HEK293 (cell line): ENCODE data around the gene OTUB2.
A peak's percentile ranks its signal among the peaks of the same experiment; 100 is the strongest.

Experiments
- CTCF ChIA-PET: fragments of 350-600 bp; formaldehyde crosslinking; extraction: SDS; loops from one replicate; lab custom pipeline; 2021; ENCODE audit warnings: antibody characterized with exemption; lab: Yijun Ruan, JAX
- POLR2A ChIA-PET: fragments of 300-600 bp; formaldehyde crosslinking; extraction: SDS; loops from one replicate; lab custom pipeline; 2020; ENCODE audit warnings: antibody characterized with exemption, inconsistent platforms; lab: Yijun Ruan, JAX
- H3K27ac ChIP-seq: fragments of 200-500 bp; sonication (Bioruptor generic); 2 replicates; pipeline ENCODE4 v1.5.1; 2014; ENCODE audit warnings: low read depth, low read length, control low read depth, inconsistent platforms; ENCODE audit errors: extremely low read depth
- H3K36me3 ChIP-seq, 2 experiments: fragments of 200-500 bp in 1 of 2; sonication (Bioruptor generic) in 1 of 2; 1 replicate in 1 of 2; 2 replicates in 1 of 2; pipeline ENCODE4 v1.5.1; 2014 to 2017; ENCODE audit warnings: inconsistent platforms in 2 of 2, low read length in 2 of 2; ENCODE audit not compliant: control insufficient read depth in 2 of 2, insufficient read depth in 1 of 2
- H3K4me1 ChIP-seq: fragments of 200-500 bp; sonication (Bioruptor generic); 2 replicates; pipeline ENCODE4 v1.5.1; 2014; ENCODE audit warnings: mild to moderate bottlenecking, low read length, inconsistent platforms; ENCODE audit not compliant: control insufficient read depth, insufficient read depth
- H3K4me3 ChIP-seq: 2 replicates; pipeline ENCODE4 v1.5.1; 2011; ENCODE audit warnings: low read depth, mild to moderate bottlenecking, control low read depth, low read length, moderate library complexity
- H3K9me3 ChIP-seq: fragments of 200-500 bp; sonication (Bioruptor generic); 2 replicates; pipeline ENCODE4 v1.5.1; 2014; ENCODE audit warnings: low read depth, low read length, inconsistent platforms; ENCODE audit not compliant: control insufficient read depth, insufficient read depth
- BCL11A ChIP-seq: fragments of 450-650 bp; formaldehyde crosslinking; IDR thresholded peaks from 2 replicates; pipeline ENCODE4 v1.5.1; 2016; ENCODE audit warnings: low read depth, missing biosample characterization, missing genetic modification characterization
- HOXC10 ChIP-seq: sonication (generic); formaldehyde crosslinking; IDR thresholded peaks from 2 replicates; pipeline ENCODE4 v1.8.1; 2023; ENCODE audit warnings: mild to moderate bottlenecking, missing genetic modification reagents
- PRDM1 ChIP-seq: fragments of 450-650 bp; formaldehyde crosslinking; IDR thresholded peaks from 2 replicates; pipeline ENCODE4; 2016; ENCODE audit warnings: missing biosample characterization, missing genetic modification characterization
- ZBTB17 ChIP-seq: fragments of 450-650 bp; formaldehyde crosslinking; IDR thresholded peaks from 2 replicates; pipeline ENCODE4 v1.5.1; 2016; ENCODE audit warnings: missing biosample characterization, missing genetic modification characterization
- ZFP69B ChIP-seq: fragments of 450-650 bp; formaldehyde crosslinking; IDR thresholded peaks from 2 replicates; pipeline ENCODE4 v1.5.1; 2016; ENCODE audit warnings: missing biosample characterization, missing genetic modification characterization
- ZNF10 ChIP-seq: fragments of 450-650 bp; formaldehyde crosslinking; IDR thresholded peaks from 2 replicates; pipeline ENCODE4 v1.5.1; 2017; ENCODE audit warnings: missing biosample characterization, missing genetic modification characterization
- ZNF112 ChIP-seq: fragments of 450-650 bp; formaldehyde crosslinking; IDR thresholded peaks from 2 replicates; pipeline ENCODE4 v1.5.0; 2017; ENCODE audit warnings: missing biosample characterization, missing genetic modification characterization
- ZNF157 ChIP-seq: fragments of 450-650 bp; formaldehyde crosslinking; IDR thresholded peaks from 2 replicates; pipeline ENCODE4 v1.5.1; 2016; ENCODE audit warnings: missing biosample characterization, missing genetic modification characterization
- ZNF239 ChIP-seq: fragments of 450-650 bp; formaldehyde crosslinking; IDR thresholded peaks from 2 replicates; pipeline ENCODE4 v1.5.1; 2016; ENCODE audit warnings: missing biosample characterization, missing genetic modification characterization
- ZNF292 ChIP-seq: fragments of 450-650 bp; formaldehyde crosslinking; IDR thresholded peaks from 2 replicates; pipeline ENCODE4 v1.5.1; 2016; ENCODE audit warnings: low read depth, missing biosample characterization, missing genetic modification characterization, borderline replicate concordance
- ZNF404 ChIP-seq: fragments of 450-650 bp; formaldehyde crosslinking; IDR thresholded peaks from 2 replicates; pipeline ENCODE4 v1.5.1; 2017; ENCODE audit warnings: missing biosample characterization, missing genetic modification characterization
- ZNF423 ChIP-seq: fragments of 450-650 bp; formaldehyde crosslinking; IDR thresholded peaks from 2 replicates; pipeline ENCODE4 v1.5.1; 2016; ENCODE audit warnings: missing biosample characterization, missing genetic modification characterization
- ZNF529 ChIP-seq: fragments of 450-650 bp; formaldehyde crosslinking; IDR thresholded peaks from 2 replicates; pipeline ENCODE4 v1.5.1; 2017; ENCODE audit warnings: missing genetic modification characterization, missing biosample characterization; ENCODE audit not compliant: insufficient replicate concordance
- ZNF571 ChIP-seq: fragments of 450-650 bp; formaldehyde crosslinking; IDR thresholded peaks from 2 replicates; pipeline ENCODE4 v1.5.0; 2017; ENCODE audit warnings: missing biosample characterization, missing genetic modification characterization
- ZNF626 ChIP-seq: fragments of 450-650 bp; sonication (Bioruptor Pico); formaldehyde crosslinking; IDR thresholded peaks from 2 replicates; pipeline ENCODE4 v1.5.1; 2018; ENCODE audit warnings: missing biosample characterization, missing genetic modification characterization, inconsistent platforms
- ZNF701 ChIP-seq: fragments of 450-650 bp; formaldehyde crosslinking; IDR thresholded peaks from 2 replicates; pipeline ENCODE4 v1.5.1; 2016; ENCODE audit warnings: missing biosample characterization, missing genetic modification characterization
- ZNF768 ChIP-seq: fragments of 450-650 bp; formaldehyde crosslinking; IDR thresholded peaks from 2 replicates; pipeline ENCODE4 v1.5.1; 2018; ENCODE audit warnings: missing biosample characterization, mild to moderate bottlenecking, missing genetic modification characterization
- ZNF792 ChIP-seq: fragments of 450-650 bp; formaldehyde crosslinking; IDR thresholded peaks from 2 replicates; pipeline ENCODE4 v1.5.1; 2016; ENCODE audit warnings: missing biosample characterization, missing genetic modification characterization
- ZNF843 ChIP-seq: fragments of 450-650 bp; formaldehyde crosslinking; IDR thresholded peaks from 2 replicates; pipeline ENCODE4 v1.5.1; 2016; ENCODE audit warnings: missing biosample characterization, missing genetic modification characterization
- TF ChIP-seq, protein P1 (sequence below): fragments of 450-650 bp; formaldehyde crosslinking; IDR thresholded peaks from 2 replicates; pipeline ENCODE4 v1.5.1; 2016; ENCODE audit warnings: missing biosample characterization, missing genetic modification characterization
- TF ChIP-seq, protein P2 (sequence below): fragments of 450-650 bp; formaldehyde crosslinking; IDR thresholded peaks from 2 replicates; pipeline ENCODE4 v1.5.1; 2016; ENCODE audit warnings: missing biosample characterization, missing genetic modification characterization
- TF ChIP-seq, protein P3 (sequence below): fragments of 450-650 bp; formaldehyde crosslinking; IDR thresholded peaks from 2 replicates; pipeline ENCODE4 v1.5.1; 2017; ENCODE audit warnings: missing biosample characterization, missing genetic modification characterization
- TF ChIP-seq, protein P4 (sequence below): fragments of 450-650 bp; formaldehyde crosslinking; IDR thresholded peaks from 2 replicates; pipeline ENCODE4 v1.5.1; 2017; ENCODE audit warnings: missing biosample characterization, missing genetic modification characterization
- TF ChIP-seq, protein P5 (sequence below): fragments of 450-650 bp; formaldehyde crosslinking; IDR thresholded peaks from 2 replicates; pipeline ENCODE4 v1.5.1; 2017; ENCODE audit warnings: missing biosample characterization, missing genetic modification characterization

Gene OTUB2

DNA sequence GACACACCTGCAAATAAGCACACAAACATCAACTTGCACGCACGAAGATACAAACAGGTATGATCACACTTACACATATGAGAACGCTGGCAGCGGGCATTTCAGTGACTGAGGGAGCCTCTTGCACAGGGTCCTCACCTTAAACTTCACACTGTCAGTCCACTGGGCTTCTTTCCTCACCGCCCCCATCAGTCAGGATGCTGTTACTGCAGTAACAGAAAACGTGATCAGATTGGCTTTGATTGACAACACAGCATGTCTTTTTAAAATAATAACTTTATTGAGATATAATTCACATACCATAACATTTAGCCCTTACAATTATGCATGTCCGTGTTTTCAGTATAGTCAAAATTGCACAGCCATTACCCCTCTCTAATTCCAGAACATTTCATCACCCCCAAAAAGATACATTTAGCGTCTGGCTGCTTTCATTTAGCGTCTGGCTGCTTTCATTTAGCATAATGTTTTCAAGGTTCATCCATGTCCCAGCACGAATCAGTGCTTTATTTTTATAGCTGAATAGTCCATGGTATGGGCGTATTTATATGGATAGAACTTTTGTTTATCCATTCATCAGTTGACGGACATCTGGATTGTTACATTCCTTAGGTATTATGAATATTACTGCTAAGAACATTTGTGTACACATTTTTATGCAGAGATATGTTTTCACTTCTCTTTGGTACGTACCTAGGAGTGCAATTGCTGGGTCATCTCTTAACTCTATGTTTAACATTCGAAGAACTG lies 20.6 kb upstream of the OTUB2 start:
- H3K27ac ChIP-seq = no peak overlapping the region
- H3K9me3 ChIP-seq = no peaks in the 10 kb centered on the region
- H3K36me3 ChIP-seq = no peaks in the 10 kb centered on the region
- POLR2A ChIA-PET = no interaction called here
- no peaks in the 10 kb centered on the region; the same call in 1 of the 2 replicates for H3K4me1 ChIP-seq
- CTCF ChIA-PET = interaction anchor here (0.8 to 3.6 kb wide), 5 partner anchors 9 to 131 kb away, joined by 5 to 39 read pairs (median 6); partner anchors contain the start of gene CCDC197
- TF ChIP-seq, protein P1, sequence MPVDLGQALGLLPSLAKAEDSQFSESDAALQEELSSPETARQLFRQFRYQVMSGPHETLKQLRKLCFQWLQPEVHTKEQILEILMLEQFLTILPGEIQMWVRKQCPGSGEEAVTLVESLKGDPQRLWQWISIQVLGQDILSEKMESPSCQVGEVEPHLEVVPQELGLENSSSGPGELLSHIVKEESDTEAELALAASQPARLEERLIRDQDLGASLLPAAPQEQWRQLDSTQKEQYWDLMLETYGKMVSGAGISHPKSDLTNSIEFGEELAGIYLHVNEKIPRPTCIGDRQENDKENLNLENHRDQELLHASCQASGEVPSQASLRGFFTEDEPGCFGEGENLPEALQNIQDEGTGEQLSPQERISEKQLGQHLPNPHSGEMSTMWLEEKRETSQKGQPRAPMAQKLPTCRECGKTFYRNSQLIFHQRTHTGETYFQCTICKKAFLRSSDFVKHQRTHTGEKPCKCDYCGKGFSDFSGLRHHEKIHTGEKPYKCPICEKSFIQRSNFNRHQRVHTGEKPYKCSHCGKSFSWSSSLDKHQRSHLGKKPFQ = 0 out of 2 replicates have a peak, but pooled peaks have one; percentile 15
- TF ChIP-seq, protein P2, sequence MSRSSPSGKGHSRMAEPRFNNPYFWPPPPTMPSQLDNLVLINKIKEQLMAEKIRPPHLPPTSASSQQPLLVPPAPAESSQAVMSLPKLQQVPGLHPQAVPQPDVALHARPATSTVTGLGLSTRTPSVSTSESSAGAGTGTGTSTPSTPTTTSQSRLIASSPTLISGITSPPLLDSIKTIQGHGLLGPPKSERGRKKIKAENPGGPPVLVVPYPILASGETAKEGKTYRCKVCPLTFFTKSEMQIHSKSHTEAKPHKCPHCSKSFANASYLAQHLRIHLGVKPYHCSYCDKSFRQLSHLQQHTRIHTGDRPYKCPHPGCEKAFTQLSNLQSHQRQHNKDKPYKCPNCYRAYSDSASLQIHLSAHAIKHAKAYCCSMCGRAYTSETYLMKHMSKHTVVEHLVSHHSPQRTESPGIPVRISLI (tag by site-specific recombination) = no peak
- TF ChIP-seq, protein P3, sequence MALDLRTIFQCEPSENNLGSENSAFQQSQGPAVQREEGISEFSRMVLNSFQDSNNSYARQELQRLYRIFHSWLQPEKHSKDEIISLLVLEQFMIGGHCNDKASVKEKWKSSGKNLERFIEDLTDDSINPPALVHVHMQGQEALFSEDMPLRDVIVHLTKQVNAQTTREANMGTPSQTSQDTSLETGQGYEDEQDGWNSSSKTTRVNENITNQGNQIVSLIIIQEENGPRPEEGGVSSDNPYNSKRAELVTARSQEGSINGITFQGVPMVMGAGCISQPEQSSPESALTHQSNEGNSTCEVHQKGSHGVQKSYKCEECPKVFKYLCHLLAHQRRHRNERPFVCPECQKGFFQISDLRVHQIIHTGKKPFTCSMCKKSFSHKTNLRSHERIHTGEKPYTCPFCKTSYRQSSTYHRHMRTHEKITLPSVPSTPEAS (tag by site-specific recombination) = peak; percentile 46
- TF ChIP-seq ZNF10 = peak; percentile 75; the same call in 1 of the 2 replicates
- H3K4me3 ChIP-seq = no peak overlapping the region

DNA sequence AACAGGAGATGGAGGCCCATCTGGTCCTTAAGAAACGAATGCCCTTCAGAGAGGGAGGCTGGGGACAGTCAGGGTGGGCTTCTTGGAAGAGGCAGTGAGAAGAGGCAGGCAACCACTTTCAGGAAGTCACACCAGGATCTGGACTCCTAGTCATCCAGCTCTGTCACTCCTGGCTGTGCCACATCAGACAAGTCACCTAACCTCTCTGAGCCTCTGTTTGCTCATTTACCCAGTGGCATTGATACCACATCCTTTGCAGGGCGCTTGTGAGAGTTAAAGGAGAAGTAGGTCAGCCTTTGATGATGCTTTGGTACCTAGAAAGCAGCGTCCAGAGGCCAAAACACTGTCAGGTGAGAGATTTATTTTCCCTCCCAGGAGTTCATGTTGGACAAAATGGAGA lies 17.9 kb upstream of the OTUB2 start:
- POLR2A ChIA-PET = no interaction called here
- TF ChIP-seq ZNF571 (tag by site-specific recombination) (no peak), ZNF768 (tag by site-specific recombination) (0 out of 2 replicates have a peak, but pooled peaks have one; percentile 34), ZNF843 (no peak), HOXC10 (CRISPR knock-in tag) (no peak), ZNF112 (tag by site-specific recombination) (no peak), ZNF239 (tag by site-specific recombination) (no peak), ZNF404 (no peak), ZNF529 (tag by site-specific recombination) (no peak), ZNF701 (tag by site-specific recombination) (no peak)
- Histone ChIP-seq H3K36me3 (no peaks in the 10 kb centered on the region), H3K9me3 (no peaks in the 10 kb centered on the region), H3K4me3 (no peak overlapping the region), H3K27ac (no peak overlapping the region), H3K4me1 (peaks cover 3% of the 10 kb centered on the region; the same call in 1 of the 2 replicates)
- CTCF ChIA-PET = no interaction called here

DNA sequence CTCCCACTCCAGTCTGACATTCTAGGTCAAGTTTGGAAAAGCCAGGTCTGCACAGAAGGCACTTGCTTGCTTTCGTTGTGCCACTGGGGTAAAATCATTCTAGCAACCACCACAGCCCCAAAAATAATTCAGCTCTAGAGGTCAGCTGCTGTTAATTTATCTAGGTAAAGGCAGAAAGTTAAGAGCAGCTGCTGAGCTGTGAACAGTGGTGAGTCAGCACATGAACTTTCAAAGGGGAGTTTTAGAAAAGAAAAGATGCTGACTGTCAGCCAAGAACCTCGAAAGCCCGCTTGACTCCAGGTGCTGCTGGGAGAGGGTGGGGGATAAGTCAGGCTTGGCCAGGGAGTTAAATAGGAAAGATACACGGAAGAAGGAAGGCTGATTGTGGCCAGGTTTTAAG lies 16.4 kb upstream of the OTUB2 start:
- CTCF ChIA-PET = interaction anchor here (1.4 kb wide), 1 partner anchor 70 kb away, joined by 6 read pairs; no protein-coding TSS in a partner anchor
- POLR2A ChIA-PET = no interaction called here
- no peaks in the 10 kb centered on the region for H3K36me3 ChIP-seq
- peaks cover 3% of the 10 kb centered on the region; the same call in 1 of the 2 replicates for H3K4me1 ChIP-seq
- H3K4me3 ChIP-seq = no peak overlapping the region
- no peak overlapping the region for H3K27ac ChIP-seq
- no peaks in the 10 kb centered on the region for H3K9me3 ChIP-seq
- no peak for TF ChIP-seq ZBTB17 (tag by site-specific recombination)
- TF ChIP-seq BCL11A (tag by site-specific recombination) = no peak
- no peak for TF ChIP-seq ZNF792 (tag by site-specific recombination)
- no peak for TF ChIP-seq ZNF626 (tag by site-specific recombination)
- no peak for TF ChIP-seq ZNF292
- TF ChIP-seq, protein P4, sequence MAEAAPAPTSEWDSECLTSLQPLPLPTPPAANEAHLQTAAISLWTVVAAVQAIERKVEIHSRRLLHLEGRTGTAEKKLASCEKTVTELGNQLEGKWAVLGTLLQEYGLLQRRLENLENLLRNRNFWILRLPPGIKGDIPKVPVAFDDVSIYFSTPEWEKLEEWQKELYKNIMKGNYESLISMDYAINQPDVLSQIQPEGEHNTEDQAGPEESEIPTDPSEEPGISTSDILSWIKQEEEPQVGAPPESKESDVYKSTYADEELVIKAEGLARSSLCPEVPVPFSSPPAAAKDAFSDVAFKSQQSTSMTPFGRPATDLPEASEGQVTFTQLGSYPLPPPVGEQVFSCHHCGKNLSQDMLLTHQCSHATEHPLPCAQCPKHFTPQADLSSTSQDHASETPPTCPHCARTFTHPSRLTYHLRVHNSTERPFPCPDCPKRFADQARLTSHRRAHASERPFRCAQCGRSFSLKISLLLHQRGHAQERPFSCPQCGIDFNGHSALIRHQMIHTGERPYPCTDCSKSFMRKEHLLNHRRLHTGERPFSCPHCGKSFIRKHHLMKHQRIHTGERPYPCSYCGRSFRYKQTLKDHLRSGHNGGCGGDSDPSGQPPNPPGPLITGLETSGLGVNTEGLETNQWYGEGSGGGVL (tag by site-specific recombination) = no peak
- TF ChIP-seq, protein P5, sequence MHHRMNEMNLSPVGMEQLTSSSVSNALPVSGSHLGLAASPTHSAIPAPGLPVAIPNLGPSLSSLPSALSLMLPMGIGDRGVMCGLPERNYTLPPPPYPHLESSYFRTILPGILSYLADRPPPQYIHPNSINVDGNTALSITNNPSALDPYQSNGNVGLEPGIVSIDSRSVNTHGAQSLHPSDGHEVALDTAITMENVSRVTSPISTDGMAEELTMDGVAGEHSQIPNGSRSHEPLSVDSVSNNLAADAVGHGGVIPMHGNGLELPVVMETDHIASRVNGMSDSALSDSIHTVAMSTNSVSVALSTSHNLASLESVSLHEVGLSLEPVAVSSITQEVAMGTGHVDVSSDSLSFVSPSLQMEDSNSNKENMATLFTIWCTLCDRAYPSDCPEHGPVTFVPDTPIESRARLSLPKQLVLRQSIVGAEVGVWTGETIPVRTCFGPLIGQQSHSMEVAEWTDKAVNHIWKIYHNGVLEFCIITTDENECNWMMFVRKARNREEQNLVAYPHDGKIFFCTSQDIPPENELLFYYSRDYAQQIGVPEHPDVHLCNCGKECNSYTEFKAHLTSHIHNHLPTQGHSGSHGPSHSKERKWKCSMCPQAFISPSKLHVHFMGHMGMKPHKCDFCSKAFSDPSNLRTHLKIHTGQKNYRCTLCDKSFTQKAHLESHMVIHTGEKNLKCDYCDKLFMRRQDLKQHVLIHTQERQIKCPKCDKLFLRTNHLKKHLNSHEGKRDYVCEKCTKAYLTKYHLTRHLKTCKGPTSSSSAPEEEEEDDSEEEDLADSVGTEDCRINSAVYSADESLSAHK (tag by site-specific recombination) = no peak
- TF ChIP-seq PRDM1 (tag by site-specific recombination) = no peak
- TF ChIP-seq ZNF157 (tag by site-specific recombination) = no peak
- TF ChIP-seq ZFP69B = no peak
- TF ChIP-seq ZNF423 = no peak
